ENCODE results near the gene EVX2. TPM values are rescaled to one million over a fixed set of nuclear protein-coding genes. Genes with fewer than 3 reads are reported as not detected.

The EVX2 gene
- total RNA-seq, 1 donor from 2014 or later = not detected

GRCh38 chr2:176110415-176111308 is 26.9 kb upstream of the EVX2 start:
- no peak overlapping the region for H3K4me3 ChIP-seq
- H3K27ac ChIP-seq (replicated peaks) = no peak overlapping the region
- DNase-seq = no peak
- TF ChIP-seq CTCF (IDR thresholded peaks at IDR 0.05; ENCODE audit: borderline replicate concordance) = no peak
- no peaks in the 10 kb centered on the region for H3K36me3 ChIP-seq
- H3K9me3 ChIP-seq (replicated peaks) = no peaks in the 10 kb centered on the region
- intact Hi-C loops (cut with micrococcal nuclease) = no loop called here
- peaks cover 99% of the 10 kb centered on the region for H3K27me3 ChIP-seq (ENCODE audit: low read depth)
- H3K4me1 ChIP-seq = peaks cover 29% of the 10 kb centered on the region

DNA sequence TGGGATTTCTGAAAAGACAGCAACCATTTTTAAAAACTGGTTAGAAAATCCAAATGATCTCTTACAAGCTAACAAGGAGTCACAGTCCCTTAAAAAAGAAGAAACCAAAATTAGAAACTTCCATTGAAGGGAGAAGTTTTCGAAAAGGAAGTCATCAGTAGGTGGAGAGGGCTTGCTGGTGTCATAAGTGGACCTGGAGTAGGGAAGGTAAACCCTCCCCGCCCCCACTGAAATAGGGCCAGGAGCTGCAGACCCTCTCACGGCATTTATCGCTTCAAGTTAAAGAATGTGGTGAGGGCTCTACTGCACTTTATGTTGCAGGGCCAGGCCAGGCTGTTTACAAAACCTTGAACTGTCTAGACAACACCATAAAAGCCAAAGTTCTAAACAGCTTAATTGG is 26.2 kb upstream of the EVX2 start:
- Histone ChIP-seq H3K4me3 (no peak overlapping the region), H3K4me1 (peaks cover 31% of the 10 kb centered on the region), H3K36me3 (no peaks in the 10 kb centered on the region), H3K9me3 (replicated peaks) (no peaks in the 10 kb centered on the region), H3K27ac (replicated peaks) (no peak overlapping the region), H3K27me3 (ENCODE audit: low read depth) (peaks cover 99% of the 10 kb centered on the region)
- DNase-seq = no peak
- TF ChIP-seq CTCF (IDR thresholded peaks at IDR 0.05; ENCODE audit: borderline replicate concordance) = no peak
- intact Hi-C loops (cut with micrococcal nuclease) = no loop called here

DNA sequence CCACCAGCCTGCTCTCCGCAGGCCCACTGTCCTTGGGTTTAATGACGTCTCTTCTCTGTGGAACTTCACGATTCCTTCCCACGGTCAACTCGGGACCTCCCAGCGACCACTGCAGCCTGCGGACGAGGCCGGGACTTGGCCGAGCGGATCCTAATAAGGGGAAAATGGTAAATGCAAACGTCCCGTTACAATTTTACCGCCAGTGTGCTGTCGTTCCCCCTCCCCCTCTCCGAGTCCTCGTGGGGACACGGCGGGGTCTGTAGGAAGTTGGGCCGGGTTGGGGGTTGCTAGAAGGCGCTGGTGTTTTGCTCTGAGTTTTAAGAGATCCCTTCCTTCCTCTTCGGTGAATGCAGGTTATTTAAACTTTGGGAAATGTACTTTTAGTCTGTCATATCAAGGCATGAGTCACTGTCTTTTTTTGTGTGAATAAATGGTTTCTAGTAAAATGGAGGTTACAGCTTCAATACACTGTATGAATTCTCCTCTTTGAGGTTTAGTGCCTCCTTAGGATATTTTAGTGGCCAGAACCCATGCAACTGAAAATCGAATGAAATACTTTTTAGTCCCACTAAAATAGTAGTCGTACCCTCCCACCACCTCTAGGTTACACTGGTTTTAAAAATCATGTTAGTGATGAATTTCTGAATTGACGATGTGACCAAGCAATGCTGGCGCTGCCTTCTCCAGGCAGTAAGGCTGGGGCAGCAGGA is 25.6 kb upstream of the EVX2 start:
- Histone ChIP-seq H3K4me3 (no peak overlapping the region), H3K36me3 (no peaks in the 10 kb centered on the region), H3K27me3 (ENCODE audit: low read depth) (peaks cover 99% of the 10 kb centered on the region), H3K9me3 (replicated peaks) (no peaks in the 10 kb centered on the region), H3K27ac (replicated peaks) (no peak overlapping the region), H3K4me1 (peaks cover 37% of the 10 kb centered on the region)
- no peak for TF ChIP-seq CTCF (IDR thresholded peaks at IDR 0.05; ENCODE audit: borderline replicate concordance)
- DNase-seq = no peak
- intact Hi-C loops (cut with micrococcal nuclease) = no loop called here

DNA sequence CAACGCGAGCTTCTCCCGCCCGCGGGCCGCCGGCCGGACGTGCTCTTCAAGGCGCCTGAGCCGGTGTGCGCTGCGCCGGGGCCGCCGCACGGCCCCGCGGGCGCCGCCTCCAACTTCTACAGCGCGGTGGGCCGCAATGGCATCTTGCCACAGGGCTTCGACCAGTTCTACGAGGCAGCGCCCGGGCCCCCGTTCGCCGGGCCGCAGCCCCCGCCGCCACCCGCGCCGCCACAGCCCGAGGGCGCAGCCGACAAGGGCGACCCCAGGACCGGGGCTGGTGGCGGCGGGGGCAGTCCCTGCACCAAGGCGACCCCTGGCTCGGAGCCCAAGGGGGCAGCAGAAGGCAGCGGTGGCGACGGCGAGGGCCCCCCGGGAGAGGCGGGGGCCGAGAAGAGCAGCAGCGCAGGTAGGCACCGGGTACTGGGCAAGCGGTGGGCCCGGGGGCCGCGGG is 24.0 kb upstream of the EVX2 start:
- peaks cover 99% of the 10 kb centered on the region for H3K27me3 ChIP-seq (ENCODE audit: low read depth)

More for the DNA sequence above, 24.0 kb upstream of the EVX2 start:
- Histone ChIP-seq H3K4me3 (no peak overlapping the region), H3K36me3 (no peaks in the 10 kb centered on the region), H3K4me1 (peaks cover 44% of the 10 kb centered on the region), H3K27ac (replicated peaks) (no peak overlapping the region), H3K9me3 (replicated peaks) (no peaks in the 10 kb centered on the region)
- no peak for TF ChIP-seq CTCF (IDR thresholded peaks at IDR 0.05; ENCODE audit: borderline replicate concordance)
- no peak for DNase-seq
- intact Hi-C loops (cut with micrococcal nuclease) = no loop called here

Data from left ventricle myocardium inferior (tissue), 1 donor.